22Rv1 (cell line): ENCODE measurements around the gene STX7.
A peak's percentile ranks its signal among the peaks of the same experiment; 100 is the strongest.

Source experiments
- H3K27ac ChIP-seq: fragments of 450-650 bp; 2 replicates; pipeline ENCODE4 v1.5.1; 2017
- ZFX ChIP-seq: fragments of 450-650 bp; IDR thresholded peaks from 2 replicates; pipeline ENCODE4 v1.6.1; 2017; ENCODE audit warnings: antibody characterized with exemption, borderline replicate concordance
- TF ChIP-seq, protein P1 (sequence below): fragments of 450-650 bp; IDR thresholded peaks from 2 replicates; pipeline ENCODE4 v1.5.1; 2017; ENCODE audit warnings: mild to moderate bottlenecking

Gene STX7

DNA sequence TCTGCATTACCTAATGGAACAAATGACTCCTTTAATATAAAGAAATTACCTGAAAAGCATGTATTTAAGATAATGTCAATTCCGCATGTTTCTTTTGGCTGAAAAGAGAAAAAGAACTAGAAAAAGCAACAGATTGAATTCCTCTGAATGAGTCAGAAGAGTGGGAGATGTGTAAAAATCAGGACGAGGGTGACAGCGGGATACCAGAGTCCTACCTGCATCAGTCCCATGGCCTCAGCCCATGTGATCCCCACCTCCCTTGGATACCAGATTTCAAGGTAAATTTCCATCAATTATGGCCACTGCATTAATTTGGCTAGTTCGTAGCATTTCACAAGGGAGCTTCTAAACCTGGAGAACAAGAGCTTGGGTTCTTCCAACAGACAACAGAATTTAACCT, 101.6 kb downstream of the STX7 start:
- no peak for TF ChIP-seq ZFX
- no peak overlapping the region for H3K27ac ChIP-seq

DNA sequence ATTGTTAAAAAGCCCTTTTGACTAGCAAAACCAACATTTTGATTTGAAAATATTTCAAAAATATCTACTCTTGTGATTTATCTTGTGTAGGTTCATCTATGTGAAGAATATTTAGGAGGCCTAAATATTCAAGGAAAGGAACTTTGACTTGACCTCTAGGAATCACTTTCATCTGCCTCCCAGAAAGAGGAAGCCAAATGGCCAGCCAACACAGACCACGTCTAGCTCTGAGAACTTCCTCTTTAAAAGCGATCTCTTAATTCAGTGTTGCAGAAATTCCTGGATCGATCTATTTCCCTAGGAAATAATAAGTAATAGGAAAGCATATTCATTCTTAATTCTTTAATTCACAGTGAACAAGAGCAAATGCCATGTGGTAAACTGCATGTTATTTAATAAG, 102.1 kb downstream of the STX7 start:
- no peak for TF ChIP-seq ZFX
- TF ChIP-seq, protein P1, sequence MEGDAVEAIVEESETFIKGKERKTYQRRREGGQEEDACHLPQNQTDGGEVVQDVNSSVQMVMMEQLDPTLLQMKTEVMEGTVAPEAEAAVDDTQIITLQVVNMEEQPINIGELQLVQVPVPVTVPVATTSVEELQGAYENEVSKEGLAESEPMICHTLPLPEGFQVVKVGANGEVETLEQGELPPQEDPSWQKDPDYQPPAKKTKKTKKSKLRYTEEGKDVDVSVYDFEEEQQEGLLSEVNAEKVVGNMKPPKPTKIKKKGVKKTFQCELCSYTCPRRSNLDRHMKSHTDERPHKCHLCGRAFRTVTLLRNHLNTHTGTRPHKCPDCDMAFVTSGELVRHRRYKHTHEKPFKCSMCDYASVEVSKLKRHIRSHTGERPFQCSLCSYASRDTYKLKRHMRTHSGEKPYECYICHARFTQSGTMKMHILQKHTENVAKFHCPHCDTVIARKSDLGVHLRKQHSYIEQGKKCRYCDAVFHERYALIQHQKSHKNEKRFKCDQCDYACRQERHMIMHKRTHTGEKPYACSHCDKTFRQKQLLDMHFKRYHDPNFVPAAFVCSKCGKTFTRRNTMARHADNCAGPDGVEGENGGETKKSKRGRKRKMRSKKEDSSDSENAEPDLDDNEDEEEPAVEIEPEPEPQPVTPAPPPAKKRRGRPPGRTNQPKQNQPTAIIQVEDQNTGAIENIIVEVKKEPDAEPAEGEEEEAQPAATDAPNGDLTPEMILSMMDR = no peak

DNA sequence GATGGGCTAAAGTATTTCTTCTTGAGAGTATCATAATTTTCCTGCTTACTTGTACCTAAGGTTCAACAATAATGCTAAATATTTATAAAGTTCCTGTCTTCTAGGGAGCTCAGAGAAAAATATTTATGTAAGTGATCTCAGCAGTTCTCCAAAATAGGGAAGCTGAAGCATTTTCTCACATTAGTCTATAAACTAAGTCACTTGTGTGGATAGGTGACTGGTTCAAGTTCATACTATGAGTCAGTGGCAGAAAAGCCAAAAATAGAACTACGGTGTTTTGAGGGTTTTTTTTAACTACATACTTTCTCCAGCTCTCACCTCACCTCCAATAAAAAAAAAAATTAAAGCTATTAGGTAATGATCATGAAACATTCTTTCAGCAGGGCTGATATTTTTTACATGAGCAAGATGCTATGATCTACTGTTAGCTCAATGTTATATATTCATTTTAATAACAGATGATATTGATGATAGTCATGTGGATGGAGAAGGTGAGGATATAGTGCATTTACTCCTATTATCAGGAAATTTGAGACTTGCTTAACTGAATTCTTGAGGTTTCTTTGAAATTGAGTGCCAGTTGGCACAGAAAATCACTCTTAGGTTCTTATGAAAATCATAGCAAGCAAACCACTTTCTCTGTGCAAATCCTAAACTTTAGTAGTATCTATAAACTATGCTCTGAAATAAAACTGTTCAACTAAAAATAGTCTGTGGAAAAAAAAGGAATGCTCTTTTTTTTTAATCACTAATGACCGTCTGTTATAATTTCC, 107.6 kb downstream of the STX7 start:
- TF ChIP-seq, protein P1 = no peak
- TF ChIP-seq ZFX = no peak
- H3K27ac ChIP-seq = no peak overlapping the region

More for the DNA sequence above, 102.1 kb downstream of the STX7 start:
- H3K27ac ChIP-seq = no peak overlapping the region

DNA sequence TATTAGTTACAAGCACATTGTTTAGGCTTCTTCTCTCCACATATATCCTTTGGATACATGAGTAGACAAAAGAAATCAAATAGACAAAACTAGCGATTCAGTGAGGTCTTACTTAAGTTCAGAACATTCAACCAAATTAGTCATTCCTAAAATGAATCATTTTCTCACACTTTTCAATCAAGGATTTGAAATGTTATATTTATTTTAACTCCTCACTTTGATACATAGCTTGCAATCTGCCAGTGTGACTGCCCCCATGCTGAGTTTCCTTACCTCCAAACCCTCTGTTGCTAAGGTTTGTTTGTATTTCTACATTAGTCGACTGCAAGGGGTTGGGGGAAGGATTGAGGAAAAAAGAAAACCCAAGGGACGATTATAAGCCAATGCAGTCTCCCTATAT, 108.2 kb downstream of the STX7 start:
- H3K27ac ChIP-seq = no peak overlapping the region
- TF ChIP-seq ZFX = no peak
- TF ChIP-seq, protein P1 = no peak

DNA sequence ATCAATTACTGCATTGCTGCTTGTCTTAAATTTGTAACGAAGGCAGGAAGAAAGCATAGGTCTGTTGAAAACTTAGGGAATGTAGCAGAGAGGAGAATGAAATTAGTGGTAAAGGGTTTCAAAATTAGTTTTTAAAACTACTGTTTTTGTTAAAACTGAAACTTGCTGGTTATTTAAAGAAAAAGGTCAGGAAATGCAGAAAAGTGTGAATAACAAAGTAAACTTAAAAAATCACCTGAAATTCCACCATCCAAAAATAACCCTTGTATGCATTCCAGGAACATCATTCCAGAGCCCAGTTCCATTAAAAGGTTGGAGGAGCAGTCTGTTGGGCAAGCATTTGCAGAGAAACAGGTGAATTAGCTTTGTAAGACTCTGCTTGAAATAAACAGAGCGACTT, 108.6 kb downstream of the STX7 start:
- no peak overlapping the region for H3K27ac ChIP-seq
- TF ChIP-seq, protein P1 = no peak
- no peak for TF ChIP-seq ZFX

DNA sequence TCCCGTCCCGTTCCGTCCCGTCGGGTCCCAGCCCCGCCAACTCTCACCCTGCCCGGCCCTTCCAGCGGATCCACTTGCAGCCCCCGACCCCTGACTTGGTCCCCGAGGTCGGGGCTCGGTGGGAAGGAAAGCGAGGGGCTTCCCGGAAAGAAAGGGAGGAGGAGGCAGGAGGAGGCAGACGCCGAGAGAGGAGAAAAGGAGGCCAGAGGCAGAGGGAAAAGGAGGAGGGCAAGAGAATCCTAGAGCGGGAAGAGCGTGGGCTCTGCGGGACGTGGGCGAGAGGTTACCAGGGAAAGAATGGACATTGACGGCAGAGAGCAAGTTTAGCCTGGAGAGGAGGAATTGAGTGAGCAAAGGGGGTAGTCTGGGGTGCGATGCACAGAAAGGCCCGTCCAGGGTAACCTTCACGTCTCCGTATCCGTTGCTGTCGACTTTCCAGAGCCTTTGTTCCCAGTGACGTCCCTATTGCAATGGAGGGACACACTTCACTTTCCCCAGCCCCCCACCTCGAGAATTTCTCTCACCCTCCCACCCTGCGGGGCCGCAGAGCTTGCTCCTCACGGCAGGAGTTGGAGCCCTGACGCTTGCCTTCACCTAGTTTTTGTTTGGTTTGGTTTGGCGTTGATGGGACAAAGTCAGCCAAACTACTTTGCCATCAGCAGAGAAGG, 111.2 kb downstream of the STX7 start:
- H3K27ac ChIP-seq = no peak overlapping the region
- TF ChIP-seq, protein P1 = no peak
- TF ChIP-seq ZFX = no peak

DNA sequence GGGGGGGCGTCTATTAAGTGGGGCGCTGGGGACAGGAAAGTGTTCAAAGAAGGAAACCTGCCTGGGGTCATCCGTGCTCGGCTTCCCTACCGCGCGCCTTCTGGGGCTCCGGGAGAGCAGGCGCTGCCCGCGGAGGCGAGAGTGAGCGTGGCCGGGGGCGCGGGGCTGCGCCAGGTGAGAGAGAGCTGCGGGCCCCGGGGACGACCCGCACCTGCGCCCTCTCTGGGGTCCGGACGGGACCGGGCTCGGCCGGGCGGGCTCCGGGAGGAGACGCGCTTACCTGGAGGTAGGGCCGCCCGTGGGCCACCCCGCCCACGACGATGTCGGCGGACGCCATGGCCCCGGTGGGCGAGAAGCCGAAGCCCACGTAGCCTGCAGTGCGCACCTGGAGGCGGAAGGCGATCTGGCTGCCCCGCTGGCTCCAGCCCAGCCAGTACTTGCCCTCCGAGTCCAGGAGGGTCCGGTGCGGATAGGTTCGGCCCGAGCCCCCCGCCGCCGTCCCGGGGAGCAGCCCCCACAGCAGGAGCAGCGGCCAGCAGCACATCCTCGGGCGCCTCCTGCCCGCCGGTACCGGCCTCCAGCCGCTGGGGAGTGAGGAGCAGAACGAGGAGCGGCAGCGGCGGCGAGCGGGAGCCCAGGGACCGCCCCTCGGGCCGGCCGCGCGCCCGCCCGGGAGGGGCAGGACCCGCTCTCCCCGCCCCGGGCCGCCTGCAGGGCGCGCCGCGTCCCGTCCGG, 111.9 kb downstream of the STX7 start, which contains the start of gene MOXD1:
Gene MOXD1, minus strand, starts transcription at position 593 of the 735 bp plus-strand sequence. Its CDS starts 49 bp downstream, at position 544.
- no peak within 1 kb of the TSS for H3K27ac ChIP-seq
- TF ChIP-seq, protein P1 = peak; percentile 33
- no peak for TF ChIP-seq ZFX
